ENCODE measurements around the gene TTC39C.

- TF ChIP-seq, protein P1, sequence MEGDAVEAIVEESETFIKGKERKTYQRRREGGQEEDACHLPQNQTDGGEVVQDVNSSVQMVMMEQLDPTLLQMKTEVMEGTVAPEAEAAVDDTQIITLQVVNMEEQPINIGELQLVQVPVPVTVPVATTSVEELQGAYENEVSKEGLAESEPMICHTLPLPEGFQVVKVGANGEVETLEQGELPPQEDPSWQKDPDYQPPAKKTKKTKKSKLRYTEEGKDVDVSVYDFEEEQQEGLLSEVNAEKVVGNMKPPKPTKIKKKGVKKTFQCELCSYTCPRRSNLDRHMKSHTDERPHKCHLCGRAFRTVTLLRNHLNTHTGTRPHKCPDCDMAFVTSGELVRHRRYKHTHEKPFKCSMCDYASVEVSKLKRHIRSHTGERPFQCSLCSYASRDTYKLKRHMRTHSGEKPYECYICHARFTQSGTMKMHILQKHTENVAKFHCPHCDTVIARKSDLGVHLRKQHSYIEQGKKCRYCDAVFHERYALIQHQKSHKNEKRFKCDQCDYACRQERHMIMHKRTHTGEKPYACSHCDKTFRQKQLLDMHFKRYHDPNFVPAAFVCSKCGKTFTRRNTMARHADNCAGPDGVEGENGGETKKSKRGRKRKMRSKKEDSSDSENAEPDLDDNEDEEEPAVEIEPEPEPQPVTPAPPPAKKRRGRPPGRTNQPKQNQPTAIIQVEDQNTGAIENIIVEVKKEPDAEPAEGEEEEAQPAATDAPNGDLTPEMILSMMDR (IDR thresholded peaks at IDR 0.05): no peak
- peak in 1 of 2 donors; percentile 51 for TF ChIP-seq POLR2A (IDR thresholded peaks at IDR 0.05)
Observed at GRCh38 chr18:23994361-23994902, 20.1 kb upstream of the TTC39C start.
